HG02870 (cell line): ENCODE data around the gene OR13F1.
"Not testable (repeated sequence)": the region's sequence is repeated elsewhere in the genome, so short reads cannot be mapped to it uniquely, and the experiment has no call there.

Source experiments
- ATAC-seq: cut with Tn5 transposase; IDR thresholded peaks from one replicate; pipeline ENCODE4 v1.9.1; 2021; ENCODE audit warnings: mild to moderate bottlenecking, moderate library complexity; ENCODE audit not compliant: unreplicated experiment

The OR13F1 gene

DNA sequence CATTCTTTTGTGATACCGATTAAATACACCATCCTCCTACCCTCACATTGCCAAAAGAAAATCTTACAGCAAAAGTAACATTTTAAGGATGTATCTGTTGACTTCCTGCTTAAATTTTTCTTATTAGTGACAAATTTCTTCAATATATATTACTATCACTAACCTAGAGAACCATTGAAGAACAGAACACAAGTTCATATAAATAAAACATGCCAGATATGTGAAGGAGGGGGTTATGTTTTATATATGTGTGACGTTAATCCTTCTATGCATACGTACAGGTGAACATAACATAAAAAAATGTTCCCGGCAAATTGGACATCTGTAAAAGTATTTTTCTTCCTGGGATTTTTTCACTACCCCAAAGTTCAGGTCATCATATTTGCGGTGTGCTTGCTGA is at the start of gene OR13F1:
Gene OR13F1 (plus strand): TSS at position 301 of the 400 bp plus-strand sequence. CDS start 0 bp downstream, at position 301.
- no peak for ATAC-seq

- no peak for ATAC-seq
Measured at GRCh38 chr9:104456831-104457230, 47.2 kb upstream of the OR13F1 start.

DNA sequence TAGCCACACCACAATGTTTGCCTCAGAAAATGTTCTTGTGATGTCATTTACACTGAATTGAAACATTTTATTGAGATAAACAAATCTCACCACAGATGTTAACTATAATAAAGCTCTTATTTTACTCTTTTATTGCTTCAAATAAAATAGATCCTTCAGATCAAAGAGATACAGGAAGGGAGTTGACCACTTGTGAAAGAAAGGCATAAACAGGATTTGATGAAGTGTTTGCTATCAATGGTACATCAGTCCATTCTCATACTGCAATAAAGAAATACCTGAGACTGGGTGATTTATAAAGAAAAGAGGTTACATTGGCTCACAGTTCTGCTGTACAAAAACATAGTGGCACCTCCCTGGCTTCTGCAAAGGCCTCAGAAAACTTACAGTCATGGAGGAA is 40.2 kb upstream of the OR13F1 start:
- ATAC-seq, result no peak

- no peak for ATAC-seq
Measured at GRCh38 chr9:104468261-104468660, 35.8 kb upstream of the OR13F1 start.

DNA sequence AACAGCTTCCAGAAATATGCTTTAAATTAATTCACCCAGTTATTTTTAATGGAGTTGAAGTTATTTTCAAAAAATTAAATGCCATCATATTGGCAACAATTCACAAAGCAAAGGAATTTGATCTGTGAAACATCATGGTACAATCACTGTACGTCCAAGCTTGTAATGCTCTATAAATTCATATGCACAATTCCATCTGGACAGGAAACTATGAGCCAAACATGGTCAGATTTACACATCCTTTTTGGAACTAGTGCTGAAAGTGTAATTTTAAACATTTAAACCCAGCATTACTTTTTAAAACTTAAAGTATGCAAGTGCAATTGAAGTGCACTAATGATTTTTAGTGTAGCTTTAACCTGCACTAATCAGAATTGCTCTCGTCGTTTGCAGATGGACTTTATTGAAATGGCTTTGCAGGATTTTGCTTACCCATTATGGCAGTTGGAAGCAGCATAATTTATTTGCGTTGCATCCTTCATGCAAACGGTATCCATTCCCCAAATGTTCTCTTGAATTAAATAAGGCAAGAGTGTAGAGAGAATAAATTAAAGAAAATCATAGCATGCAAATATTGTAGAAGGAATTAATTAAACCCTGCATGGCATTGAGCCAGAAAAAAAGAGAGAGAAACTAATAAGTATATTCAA is 21.0 kb upstream of the OR13F1 start:
- no peak for ATAC-seq

GRCh38 chr9:104485014-104485413 is 19.0 kb upstream of the OR13F1 start:
- no peak for ATAC-seq

GRCh38 chr9:104494808-104495207 is 9.3 kb upstream of the OR13F1 start:
- ATAC-seq, result no peak

DNA sequence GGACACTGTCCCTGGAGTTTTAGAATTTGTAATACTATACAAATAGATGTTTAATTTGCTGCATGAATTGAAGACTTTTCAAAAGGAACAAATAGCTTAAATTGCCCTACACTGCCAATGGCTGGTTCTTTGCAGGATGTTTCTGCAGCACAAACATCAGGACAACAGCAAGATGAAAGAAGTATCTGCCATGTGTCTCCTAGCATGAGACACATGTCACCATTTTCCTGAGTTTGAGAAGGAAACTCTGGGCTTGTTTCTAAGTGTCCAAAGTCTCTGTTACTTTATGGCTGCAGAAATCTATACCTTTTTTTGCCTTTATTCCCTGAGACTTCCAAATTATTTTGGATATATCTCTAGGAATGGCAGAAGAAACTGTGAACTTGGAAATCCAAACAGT is 623 bp upstream of the OR13F1 start:
- ATAC-seq, result no peak

- ATAC-seq, result no peak
Measured at GRCh38 chr9:104506565-104506964, 2.5 kb downstream of the OR13F1 start.

DNA sequence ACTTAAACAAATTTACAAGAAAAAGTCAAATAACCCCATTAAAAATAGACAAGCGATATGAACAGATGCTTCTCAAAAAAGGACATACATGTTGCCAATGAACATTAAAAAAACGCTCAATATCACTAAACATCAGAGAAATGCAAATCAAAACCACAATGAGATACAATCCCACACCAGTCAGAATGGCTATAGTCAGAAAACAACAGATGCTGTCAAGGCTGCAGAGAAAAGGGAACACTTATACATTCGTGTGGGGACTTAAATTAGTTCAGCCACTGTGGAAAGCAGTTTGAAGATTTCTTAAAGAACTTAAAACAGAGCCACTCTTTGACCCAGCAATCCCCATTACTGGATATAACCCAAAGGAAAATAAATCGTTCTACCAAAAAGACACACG is 10.8 kb downstream of the OR13F1 start:
- no peak for ATAC-seq

DNA sequence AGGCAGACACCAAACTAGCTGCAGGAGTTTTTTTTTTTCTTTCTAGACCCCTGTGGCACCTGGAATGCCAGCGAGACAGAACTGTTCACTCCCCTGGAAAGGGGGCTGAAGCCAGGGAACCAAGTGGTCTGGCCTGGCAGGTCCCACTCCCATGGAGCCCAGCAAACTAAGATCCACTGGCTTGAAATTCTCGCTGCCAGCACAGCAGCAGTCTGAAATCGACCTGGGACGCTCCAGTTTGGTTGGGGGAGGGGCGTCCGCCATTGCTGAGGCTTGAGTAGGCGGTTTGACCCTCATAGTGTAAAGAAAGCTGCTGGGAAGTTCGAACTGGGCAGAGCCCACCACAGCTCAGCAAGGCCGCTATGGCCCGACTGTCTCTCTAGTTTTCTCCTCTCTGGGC is 16.2 kb downstream of the OR13F1 start:
- ATAC-seq, result not testable (repeated sequence)

- ATAC-seq, result no peak
Measured at GRCh38 chr9:104527109-104527508, 23.0 kb downstream of the OR13F1 start, which contains the start of gene OR13C4. Gene OR13C4, minus strand, starts transcription at chr9:104527209. Its CDS starts 0 bp downstream, at chr9:104527209.

DNA sequence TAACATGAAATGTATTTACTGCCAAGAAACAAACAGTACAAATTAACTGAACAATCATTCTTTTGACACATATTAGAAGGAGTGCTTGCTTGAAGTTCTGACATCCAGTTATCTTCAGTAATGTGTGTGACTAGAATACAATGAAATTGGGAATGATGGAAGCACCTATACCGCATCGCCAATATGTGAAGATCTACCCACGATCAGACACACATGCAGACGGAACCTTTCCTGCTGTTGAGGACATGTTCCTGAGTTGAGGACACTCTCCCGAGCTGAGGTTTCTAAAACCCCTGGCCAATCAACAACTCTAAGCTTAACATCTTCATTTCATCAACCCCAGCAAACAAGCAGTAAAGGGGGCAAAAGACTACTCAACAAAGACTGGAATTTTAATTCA is 32.7 kb downstream of the OR13F1 start, which contains the start of gene OR13C3:
Gene OR13C3 (minus strand): TSS at position 101 of the 400 bp plus-strand sequence. CDS start 133 bp downstream, outside the sequence.
- no peak for ATAC-seq

GRCh38 chr9:104539275-104539674 is 35.2 kb downstream of the OR13F1 start:
- no peak for ATAC-seq

DNA sequence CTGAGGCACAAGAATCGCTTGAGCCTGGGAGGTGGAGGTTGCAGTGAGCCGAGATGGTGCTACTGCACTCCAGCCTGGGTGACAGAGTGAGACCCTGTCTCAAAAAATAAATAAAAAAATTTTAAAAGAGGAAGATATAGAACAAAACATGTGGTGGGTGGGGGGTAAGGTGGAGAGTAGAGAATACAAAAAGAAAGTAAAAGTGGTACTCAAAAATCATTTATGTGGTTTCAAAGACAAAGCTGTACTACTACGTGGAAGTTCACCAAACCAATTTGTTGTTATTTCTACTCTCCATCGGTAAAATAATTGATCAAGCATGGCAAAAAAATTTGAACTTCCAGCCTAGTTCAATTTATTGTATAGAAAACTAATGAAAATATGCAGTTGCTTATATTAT is 40.6 kb downstream of the OR13F1 start:
- ATAC-seq, result no peak

DNA sequence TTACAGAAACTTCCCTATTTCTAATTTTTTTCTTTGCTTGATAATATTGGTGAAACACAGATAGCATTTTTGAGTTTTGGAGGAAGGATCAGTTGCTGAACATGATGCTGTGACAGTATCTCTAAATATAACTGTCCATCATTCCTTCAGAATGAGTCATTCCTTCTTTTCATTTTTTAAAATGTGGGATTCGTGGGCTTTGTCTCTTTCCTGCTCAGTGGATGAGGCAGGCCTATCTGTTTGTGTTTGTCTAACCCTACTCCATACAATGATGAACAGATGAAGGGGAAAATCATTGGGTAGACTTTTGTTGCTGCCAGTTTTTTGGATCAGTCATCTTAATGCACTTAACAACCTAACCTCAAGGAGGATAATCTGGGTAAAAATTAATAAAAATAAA is 49.2 kb downstream of the OR13F1 start:
- no peak for ATAC-seq
